Neural progenitor cell (in vitro differentiated cells): ENCODE data around the gene FLACC1.

Experiments
- EZH2 ChIP-seq: fragments of 200-600 bp; sonication (generic); IDR thresholded peaks from 2 replicates; pipeline ENCODE4 v1.6.1; 2017; ENCODE audit warnings: antibody characterized with exemption, mild to moderate bottlenecking, moderate library complexity
- TF ChIP-seq, protein P1 (sequence below): fragments of 200-600 bp; sonication (generic); IDR thresholded peaks from 2 replicates; pipeline ENCODE4 v1.5.1; 2017; ENCODE audit warnings: antibody characterized with exemption, mild to moderate bottlenecking

DNA sequence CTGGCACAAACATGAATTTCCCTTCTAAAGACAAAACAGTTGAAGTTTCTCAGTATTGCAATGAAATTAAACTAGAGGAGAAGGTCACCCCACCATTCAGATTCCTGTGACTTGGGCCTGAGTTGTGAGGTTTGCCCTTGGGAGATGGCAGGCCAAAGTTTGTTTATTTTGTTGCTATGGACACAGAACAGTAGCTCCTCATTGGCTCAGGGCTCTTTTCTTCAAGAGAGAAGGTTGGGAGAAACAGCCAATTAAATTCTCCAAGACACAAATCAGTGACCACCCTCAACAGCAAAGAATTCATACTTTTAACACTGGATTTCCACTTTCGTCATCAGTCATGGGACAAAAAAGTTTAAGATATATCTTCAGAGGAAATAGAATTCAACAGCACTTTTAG is at the start of gene FLACC1:
- TF ChIP-seq, protein P1, sequence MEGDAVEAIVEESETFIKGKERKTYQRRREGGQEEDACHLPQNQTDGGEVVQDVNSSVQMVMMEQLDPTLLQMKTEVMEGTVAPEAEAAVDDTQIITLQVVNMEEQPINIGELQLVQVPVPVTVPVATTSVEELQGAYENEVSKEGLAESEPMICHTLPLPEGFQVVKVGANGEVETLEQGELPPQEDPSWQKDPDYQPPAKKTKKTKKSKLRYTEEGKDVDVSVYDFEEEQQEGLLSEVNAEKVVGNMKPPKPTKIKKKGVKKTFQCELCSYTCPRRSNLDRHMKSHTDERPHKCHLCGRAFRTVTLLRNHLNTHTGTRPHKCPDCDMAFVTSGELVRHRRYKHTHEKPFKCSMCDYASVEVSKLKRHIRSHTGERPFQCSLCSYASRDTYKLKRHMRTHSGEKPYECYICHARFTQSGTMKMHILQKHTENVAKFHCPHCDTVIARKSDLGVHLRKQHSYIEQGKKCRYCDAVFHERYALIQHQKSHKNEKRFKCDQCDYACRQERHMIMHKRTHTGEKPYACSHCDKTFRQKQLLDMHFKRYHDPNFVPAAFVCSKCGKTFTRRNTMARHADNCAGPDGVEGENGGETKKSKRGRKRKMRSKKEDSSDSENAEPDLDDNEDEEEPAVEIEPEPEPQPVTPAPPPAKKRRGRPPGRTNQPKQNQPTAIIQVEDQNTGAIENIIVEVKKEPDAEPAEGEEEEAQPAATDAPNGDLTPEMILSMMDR = no peak
- TF ChIP-seq EZH2 = no peak
